Keratinocyte (primary cell): ENCODE results near the gene TFPT. TPM values are rescaled to one million over a fixed set of nuclear protein-coding genes. Genes with fewer than 3 reads are reported as not detected.
A peak's percentile ranks its signal among the peaks of the same experiment; 100 is the strongest.

Experiments
- DNase-seq: peaks from one replicate; pipeline ENCODE4 v3.0.0-alpha.2; 2011; ENCODE audit warnings: low read depth, missing footprints, low spot score
- FAIRE-seq: peaks from 2 replicates; lab custom pipeline; 2011; peaks lifted over from hg19 to GRCh38; lab: Jason Lieb, UNC
- H2AFZ ChIP-seq: 2 replicates; pipeline ENCODE4 v1.6.0; 2012; ENCODE audit warnings: low read length, control low read depth, inconsistent platforms; ENCODE audit not compliant: control insufficient read depth
- H3K27ac ChIP-seq: 2 replicates; pipeline ENCODE4 v1.5.1; 2011; ENCODE audit warnings: low read length; ENCODE audit not compliant: control insufficient read depth, insufficient read depth
- H3K27me3 ChIP-seq: 3 replicates; pipeline ENCODE4 v1.6.0; 2011; ENCODE audit warnings: low read length; ENCODE audit not compliant: control insufficient read depth, insufficient read depth; ENCODE audit errors: extremely low read depth
- H3K36me3 ChIP-seq, 2 experiments: 2 replicates in 1 of 2; 3 replicates in 1 of 2; pipeline ENCODE4 v1.5.1; 2011; ENCODE audit warnings: low read length in 2 of 2, mild to moderate bottlenecking in 1 of 2; ENCODE audit not compliant: control insufficient read depth in 2 of 2, insufficient read depth in 2 of 2; ENCODE audit errors: extremely low read depth in 1 of 2
- H3K4me1 ChIP-seq: 3 replicates; pipeline ENCODE4 v1.5.1; 2011; ENCODE audit warnings: low read length; ENCODE audit not compliant: control insufficient read depth, insufficient read depth; ENCODE audit errors: extremely low read depth
- H3K4me2 ChIP-seq: 3 replicates; pipeline ENCODE4 v1.6.0; 2011; ENCODE audit warnings: low read depth, low read length; ENCODE audit not compliant: control insufficient read depth, insufficient read depth; ENCODE audit errors: extremely low read depth
- H3K4me3 ChIP-seq, 3 experiments: fragments of 200-600 bp in 1 of 3; sonication (generic) in 1 of 3; 2 replicates in 2 of 3; 3 replicates in 1 of 3; pipeline ENCODE4 v1.5.1; 2011 to 2016; ENCODE audit warnings: low read length in 3 of 3, mild to moderate bottlenecking in 3 of 3, control low read depth in 2 of 3, inconsistent platforms in 1 of 3, low read depth in 1 of 3, mixed read lengths in 1 of 3, mixed run types in 1 of 3, moderate library complexity in 1 of 3; ENCODE audit not compliant: control insufficient read depth in 2 of 3, insufficient read depth in 2 of 3; ENCODE audit errors: extremely low read depth in 1 of 3
- H3K79me2 ChIP-seq: 2 replicates; pipeline ENCODE4 v1.6.0; 2012; ENCODE audit warnings: low read length; ENCODE audit not compliant: control insufficient read depth, insufficient read depth
- H3K9ac ChIP-seq: 3 replicates; pipeline ENCODE4 v1.6.0; 2011; ENCODE audit warnings: low read length; ENCODE audit not compliant: control insufficient read depth, insufficient read depth; ENCODE audit errors: extremely low read depth
- H3K9me1 ChIP-seq: 3 replicates; pipeline ENCODE4 v1.6.0; 2011; ENCODE audit warnings: low read length; ENCODE audit not compliant: control insufficient read depth, insufficient read depth; ENCODE audit errors: extremely low read depth
- H3K9me3 ChIP-seq: 2 replicates; pipeline ENCODE4 v1.5.1; 2012; ENCODE audit warnings: low read depth, low read length; ENCODE audit not compliant: control insufficient read depth
- H4K20me1 ChIP-seq: 3 replicates; pipeline ENCODE4 v1.6.0; 2011; ENCODE audit warnings: low read length; ENCODE audit not compliant: control insufficient read depth, insufficient read depth; ENCODE audit errors: extremely low read depth
- CTCF ChIP-seq, 3 experiments: IDR thresholded peaks in 1 of 3; conservative IDR thresholded peaks in 1 of 3; optimal IDR thresholded peaks in 1 of 3; 2 replicates in 2 of 3; 3 replicates in 1 of 3; pipeline versions ENCODE3 to v1.5.1; 2011; ENCODE audit warnings: low read length in 3 of 3, mild to moderate bottlenecking in 3 of 3, moderate library complexity in 2 of 3, control low read depth in 1 of 3, inconsistent platforms in 1 of 3; ENCODE audit not compliant: insufficient read depth in 2 of 3; ENCODE audit errors: extremely low read depth in 1 of 3
- EZH2 ChIP-seq: IDR thresholded peaks from one replicate; pipeline ENCODE4 v1.6.1; 2012; ENCODE audit warnings: inconsistent platforms, mild to moderate bottlenecking, low read length, moderate library complexity
- dilution Hi-C: fragments of 300-500 bp; cut with MboI; formaldehyde crosslinking; loops from one replicate; pipeline ENCODE4 v1.7.0; 2020; ENCODE audit warnings: low sequenced_read_pairs; ENCODE audit not compliant: extremely low pct_ligation_motif_present
- polyA plus RNA-seq, 5 experiments: library from polyadenylated mRNA; depleted of rRNA in 3 of 5; stranded (reverse) in 3 of 5; stranded (forward) in 1 of 5; unstranded in 1 of 5; fragments of >200 nt; gene quantifications; 1 replicate in 1 of 5; 2 replicates in 3 of 5; 3 replicates in 1 of 5; pipeline versions ENCODE4 v1.2.1 to v1.2.3, GENCODE V29; 2011 to 2012; ENCODE audit warnings: missing spikeins in 2 of 5, low read depth in 1 of 5, low replicate concordance in 1 of 5

TFPT gene
- polyA plus RNA-seq, 1 donor (not counting 4 experiments of a cell fraction or from before 2014, with no cell fraction given): 6.8 TPM

- H3K27me3 ChIP-seq: no peaks in the 10 kb centered on the region
- H3K4me3 ChIP-seq: no peak overlapping the region
- no peak overlapping the region for H3K4me2 ChIP-seq
- H3K4me1 ChIP-seq: peaks cover 14% of the 10 kb centered on the region
- FAIRE-seq (no peak), DNase-seq (no peak)
- H2AFZ ChIP-seq: no peak overlapping the region
- dilution Hi-C loops: no loop called here
- H3K27ac ChIP-seq: no peak overlapping the region
- H3K9me3 ChIP-seq: no peaks in the 10 kb centered on the region
- no peak for TF ChIP-seq EZH2
- TF ChIP-seq CTCF (optimal IDR thresholded peaks at IDR 0.05 in 1 of 3, IDR thresholded peaks at IDR 0.05 in 1 of 3, conservative IDR thresholded peaks at IDR 0.05 in 1 of 3; ENCODE audit: extremely low read depth in 1 of 3, insufficient read depth in 2 of 3, low read length in 3 of 3): no peak
- H3K9ac ChIP-seq: no peak overlapping the region
- no peaks in the 10 kb centered on the region for H3K36me3 ChIP-seq
- no peaks in the 10 kb centered on the region for H3K79me2 ChIP-seq
- H3K9me1 ChIP-seq: no peaks in the 10 kb centered on the region
- no peaks in the 10 kb centered on the region for H4K20me1 ChIP-seq
Measured at GRCh38 chr19:54164369-54165068, 49.1 kb upstream of the TFPT start.

- peak overlapping the region; percentile 18 for H3K4me2 ChIP-seq
- no peak for FAIRE-seq
- peaks cover 7% of the 10 kb centered on the region for H3K79me2 ChIP-seq
- peak overlapping the region; percentile 38 to 50 (median 39) for H3K4me3 ChIP-seq
- H3K27me3 ChIP-seq: no peaks in the 10 kb centered on the region
- no peak overlapping the region for H2AFZ ChIP-seq
- no peak overlapping the region for H3K9ac ChIP-seq
- no peaks in the 10 kb centered on the region for H4K20me1 ChIP-seq
- dilution Hi-C loops: no loop called here
- H3K9me3 ChIP-seq: no peaks in the 10 kb centered on the region
- no peak overlapping the region for H3K27ac ChIP-seq
- TF ChIP-seq CTCF (optimal IDR thresholded peaks at IDR 0.05 in 1 of 3, IDR thresholded peaks at IDR 0.05 in 1 of 3, conservative IDR thresholded peaks at IDR 0.05 in 1 of 3; ENCODE audit: extremely low read depth in 1 of 3, insufficient read depth in 2 of 3, low read length in 3 of 3) (no peak), EZH2 (no peak)
- H3K9me1 ChIP-seq: no peaks in the 10 kb centered on the region
- H3K36me3 ChIP-seq: peaks cover 1 to 2% of the 10 kb centered on the region in 2 experiments
- DNase-seq: no peak
- H3K4me1 ChIP-seq: peaks cover 24% of the 10 kb centered on the region
Measured at GRCh38 chr19:54162884-54163283, 47.4 kb upstream of the TFPT start.
